Heart left ventricle (tissue), 16 donors: ENCODE data around the gene TTC24. TPM values are rescaled to one million over a fixed set of nuclear protein-coding genes. Genes with fewer than 3 reads are reported as not detected.

Experiments
- ATAC-seq, 4 donors: fragments of 200-7000 bp; cut with Tn5 transposase; one replicate each; pipeline ENCODE4 v1.9.1; 2020 to 2022; ENCODE audit warnings: moderate library complexity in 4 of 4, mild to moderate bottlenecking in 3 of 4, moderate number of reproducible peaks in 1 of 4
- DNase-seq, 5 donors: peaks; one replicate each; pipeline ENCODE4 v3.0.0-alpha.2; 2020
- H3K27ac ChIP-seq, 12 donors: fragments of 200-600 bp; sonication (generic) in 4 of 12; one replicate each; pipeline versions ENCODE4 v1.5.0 to v1.8.0; 2016 to 2022; ENCODE audit warnings: mild to moderate bottlenecking in 2 of 12
- H3K27me3 ChIP-seq, 9 donors: fragments of 200-600 bp; sonication (generic) in 2 of 9; one replicate each; pipeline versions ENCODE4 v1.5.1 to v1.8.0; 2016 to 2022; ENCODE audit warnings: mild to moderate bottlenecking in 3 of 9
- H3K36me3 ChIP-seq, 9 donors: fragments of 200-600 bp; sonication (generic) in 2 of 9; one replicate each; pipeline versions ENCODE4 v1.5.0 to v1.8.0; 2018 to 2022; ENCODE audit warnings: mild to moderate bottlenecking in 2 of 9
- H3K4me1 ChIP-seq, 12 donors: fragments of 200-600 bp; sonication (generic) in 4 of 12; one replicate each; pipeline versions ENCODE4 v1.5.0 to v1.8.0; 2016 to 2022; ENCODE audit warnings: mild to moderate bottlenecking in 3 of 12
- H3K4me3 ChIP-seq, 12 donors: fragments of 200-600 bp; sonication (generic) in 4 of 12; one replicate each; pipeline versions ENCODE4 v1.5.0 to v1.8.0; 2017 to 2022; ENCODE audit warnings: mild to moderate bottlenecking in 9 of 12, moderate library complexity in 4 of 12
- H3K9me3 ChIP-seq, 12 donors: fragments of 200-600 bp; sonication (generic) in 4 of 12; one replicate each; pipeline versions ENCODE4 v1.5.0 to v1.8.0; 2016 to 2022; ENCODE audit warnings: mild to moderate bottlenecking in 1 of 12
- CTCF ChIP-seq, 12 donors: fragments of 200-600 bp; sonication (generic) in 4 of 12; IDR thresholded peaks; one replicate each; pipeline versions ENCODE4 v1.5.0 to v1.8.0; 2018 to 2022; ENCODE audit warnings: antibody characterized with exemption in 12 of 12, mild to moderate bottlenecking in 5 of 12
- POLR2A ChIP-seq, 2 donors: fragments of 450-650 bp; IDR thresholded peaks; one replicate each; pipeline ENCODE4 v1.6.1; 2017; ENCODE audit warnings: antibody characterized with exemption in 2 of 2, mild to moderate bottlenecking in 2 of 2, moderate library complexity in 2 of 2
- WGBS, 4 donors: extraction: QIAGEN DNeasy Blood & Tissue Kit in 2 of 4; methylation state at CpG; one replicate each; pipeline versions ENCODE4 v1.1.5 to v1.1.7; 2013 to 2018; 5-methylcytosine and 5-hydroxymethylcytosine counted together
- intact Hi-C, 10 donors: fragments of 100-400 bp; cut with DNase I; formaldehyde crosslinking; loops; one replicate each; pipeline versions ENCODE4 v1.11.1 to v1.14.2; 2022
- polyA plus RNA-seq, 2 donors: library from polyadenylated mRNA; stranded (reverse); fragments of 200-250 nt; gene quantifications; one replicate each; pipeline ENCODE4 v1.2.3, GENCODE V29; 2013
- total RNA-seq, 9 donors: library from RNA; depleted of rRNA in 2 of 9; stranded (reverse); fragments of >200 nt in 2 of 9; fragmentation: NEBNext Ultra II Directional in 3 of 9; extraction: Animal tissue kit (Norgen Biotek cat#: 25700) in 3 of 9; gene quantifications; one replicate each; pipeline versions ENCODE4 v1.1.0 to v1.2.4, GENCODE V29; 2016 to 2023
- donor health status: ischemic (EF 13 %, LVEDD 7.1; RV severe dilation, severe dysfunction).
- donor health status: healthy with polysubstance abuse.
- donor health status: DM: no; HTN: yes; CAD: no.
- donor health status: DM: no; HTN: no; CAD: no.
- donor health status: ischemic (EF 25% LVEDD 6.9; RV normal size, moderate dysfunction).
- donor health status: ischemic (EF 25% LVEDD 5.7; RV mildly dilated, moderate dysfunction).
- donor health status: healthy.
- donor health status: DM: yes; HTN: yes; CAD: no.
- donor health status: ischemic (EF 35%, LVEDD 5.7; RV mildly dilated, moderate dysfunction).
- donor health status: nonischemic (EF 11% LVEDD 7.7; RV severe dilation, severe dysfunction).
- donor health status: DM: yes; HTN: yes; CAD: no.
- donor health status: PGD.
- donor health status: ischemic (EF 29% LVEDD 5.4; RV normal size, mild dysfunction).
- donor health status: nonischemic (EF 23%, LVEDD 6.1; RV moderate dilation, normal function).

The TTC24 gene
- total and polyA plus RNA-seq, 11 donors = 0.19 TPM; not detected in 10

- H3K9me3 ChIP-seq = no peaks in the 10 kb centered on the region
- intact Hi-C loops = loop anchor here in 1 of 10 donors (10.0 kb wide), 1 partner anchor 161 kb away; no protein-coding TSS in a partner anchor
- no peak overlapping the region for H3K27ac ChIP-seq
- TF ChIP-seq POLR2A (IDR thresholded peaks at IDR 0.05) = no peak
- no peak for TF ChIP-seq CTCF (IDR thresholded peaks at IDR 0.05)
- no peak overlapping the region for H3K4me3 ChIP-seq
- ATAC-seq = no peak
- H3K4me1 ChIP-seq = peaks cover 0 to 13% (median 0%) of the 10 kb centered on the region in 12 donors
- no peaks in the 10 kb centered on the region for H3K27me3 ChIP-seq
- peaks cover 0 to 10% (median 0%) of the 10 kb centered on the region in 9 donors for H3K36me3 ChIP-seq
- 73 to 98% (median 98%) methylated on average over 3 of the region's 3 CpGs for WGBS, 4 donors
- no peak for DNase-seq
Measured at GRCh38 chr1:156546267-156546666, 33.3 kb upstream of the TTC24 start.

- 86 to 94% (median 88%) methylated on average over 4 of the region's 4 CpGs for WGBS, 4 donors
- ATAC-seq (no peak), DNase-seq (no peak)
- no peaks in the 10 kb centered on the region for H3K9me3 ChIP-seq
- H3K4me3 ChIP-seq = no peak overlapping the region
- no peaks in the 10 kb centered on the region for H3K27me3 ChIP-seq
- H3K27ac ChIP-seq = no peak overlapping the region
- peaks cover 0 to 13% (median 0%) of the 10 kb centered on the region in 12 donors for H3K4me1 ChIP-seq
- intact Hi-C loops = loop anchor here in 1 of 10 donors (10.0 kb wide), 1 partner anchor 163 kb away; no protein-coding TSS in a partner anchor
- TF ChIP-seq POLR2A (IDR thresholded peaks at IDR 0.05) = no peak
- TF ChIP-seq CTCF (IDR thresholded peaks at IDR 0.05) = no peak
- H3K36me3 ChIP-seq = peaks cover 0 to 10% (median 0%) of the 10 kb centered on the region in 9 donors
Measured at GRCh38 chr1:156547434-156547833, 32.1 kb upstream of the TTC24 start.

- no peaks in the 10 kb centered on the region for H3K9me3 ChIP-seq
- H3K4me1 ChIP-seq = peaks cover 0 to 13% (median 0%) of the 10 kb centered on the region in 12 donors
- 79 to 85% (median 80%) methylated on average over 6 to 9 of the region's 9 CpGs for WGBS, 4 donors
- H3K36me3 ChIP-seq = peaks cover 0 to 10% (median 0%) of the 10 kb centered on the region in 9 donors
- no peak for TF ChIP-seq CTCF (IDR thresholded peaks at IDR 0.05)
- no peak for TF ChIP-seq POLR2A (IDR thresholded peaks at IDR 0.05)
- H3K27me3 ChIP-seq = no peaks in the 10 kb centered on the region
- DNase-seq (no peak), ATAC-seq (peak in 1 of 4 donors; percentile 24)
- H3K27ac ChIP-seq = no peak overlapping the region
- H3K4me3 ChIP-seq = no peak overlapping the region
- intact Hi-C loops = loop anchor here in 1 of 10 donors (10.0 kb wide), 1 partner anchor 163 kb away; no protein-coding TSS in a partner anchor
Measured at GRCh38 chr1:156547982-156548381, 31.5 kb upstream of the TTC24 start.

GRCh38 chr1:156549390-156549789, 30.1 kb upstream of the TTC24 start:
- H3K27ac ChIP-seq = no peak overlapping the region
- WGBS, 4 donors = 76 to 83% (median 79%) methylated on average over 2 of the region's 2 CpGs
- TF ChIP-seq POLR2A (IDR thresholded peaks at IDR 0.05) = no peak
- no peaks in the 10 kb centered on the region for H3K9me3 ChIP-seq
- H3K4me3 ChIP-seq = no peak overlapping the region
- intact Hi-C loops = loop anchor here in 1 of 10 donors (10.0 kb wide), 1 partner anchor 165 kb away; no protein-coding TSS in a partner anchor
- H3K4me1 ChIP-seq = peaks cover 0 to 23% (median 0%) of the 10 kb centered on the region in 12 donors
- no peak for DNase-seq
- H3K27me3 ChIP-seq = no peaks in the 10 kb centered on the region
- peaks cover 0 to 10% (median 0%) of the 10 kb centered on the region in 9 donors for H3K36me3 ChIP-seq
- no peak for ATAC-seq
